Smooth muscle cell of the brain vasculature (primary cell): ENCODE results near the gene GABRD.

ENCODE experiments used
- DNase-seq: peaks from one replicate; pipeline ENCODE4 v3.0.0-alpha.2; 2012; ENCODE audit warnings: low read depth, low spot score

Gene GABRD

DNA sequence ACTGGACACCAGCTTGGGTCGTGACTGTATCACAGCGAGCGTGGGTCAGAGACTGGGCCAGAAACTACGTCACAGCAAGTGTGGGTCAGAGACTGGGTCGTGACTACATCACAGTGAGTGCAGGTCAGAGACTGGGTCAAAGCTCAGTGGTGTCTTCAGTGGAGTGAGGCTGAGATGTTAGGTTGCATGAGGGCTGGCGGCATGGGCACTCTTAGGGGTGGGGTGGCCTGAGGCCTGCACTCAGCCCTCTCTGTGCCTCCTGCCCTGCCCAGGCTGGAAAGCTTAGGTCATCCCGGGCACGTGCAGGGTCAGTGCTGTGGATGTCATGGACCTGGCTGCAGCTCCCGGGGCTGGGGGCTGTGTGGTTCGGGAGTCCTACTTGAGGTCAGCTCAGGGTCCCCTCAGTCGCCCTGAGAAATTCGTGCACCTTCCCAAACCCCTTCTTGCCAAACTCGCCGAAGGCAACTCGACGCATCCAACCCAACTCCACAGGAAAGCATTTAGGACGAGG is 34.5 kb upstream of the GABRD start:
- no peak for DNase-seq

GRCh38 chr1:1985375-1986050 is 33.6 kb upstream of the GABRD start:
- no peak for DNase-seq

DNA sequence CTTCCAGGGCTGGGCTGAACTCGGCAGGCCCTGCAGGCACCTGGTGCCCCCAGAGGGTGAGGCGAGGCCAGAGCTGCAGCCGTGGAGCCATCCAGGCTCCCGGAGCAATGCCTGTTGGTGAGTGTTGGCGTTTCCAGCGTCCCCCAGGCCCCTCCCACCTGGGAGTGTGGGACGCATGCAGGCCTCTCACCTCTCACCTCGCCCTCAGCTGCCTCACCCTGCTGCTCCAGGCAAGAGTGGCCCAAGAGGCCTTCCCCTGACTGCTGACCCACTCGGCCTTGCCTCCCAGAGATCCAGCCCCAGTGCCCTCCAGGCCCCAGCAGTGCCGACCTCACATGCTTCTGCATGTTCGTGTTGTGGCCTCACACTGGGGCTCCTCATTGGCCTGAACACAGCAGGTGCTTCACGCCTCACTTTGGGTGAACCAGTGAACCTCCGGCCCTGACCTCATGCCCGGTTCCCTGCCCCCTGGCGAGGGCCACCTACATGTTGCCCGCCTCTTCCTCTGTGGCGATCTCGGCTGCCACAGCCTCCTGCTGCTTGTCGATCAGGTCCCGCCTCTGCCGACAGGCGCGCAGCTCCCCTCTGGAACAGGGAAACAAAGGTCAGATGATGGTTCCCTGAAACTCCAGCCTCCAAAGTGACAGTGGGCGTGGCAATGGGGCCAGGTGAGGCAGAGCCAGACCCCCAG is 32.5 kb upstream of the GABRD start:
- DNase-seq: no peak

- DNase-seq: no peak
Measured at GRCh38 chr1:1987142-1987510, 32.0 kb upstream of the GABRD start.

GRCh38 chr1:1988061-1988945 is 30.8 kb upstream of the GABRD start:
- no peak for DNase-seq

- DNase-seq: no peak
Measured at GRCh38 chr1:1989102-1989542, 30.0 kb upstream of the GABRD start.

- DNase-seq: no peak
Measured at GRCh38 chr1:1989789-1990188, 29.4 kb upstream of the GABRD start.

DNA sequence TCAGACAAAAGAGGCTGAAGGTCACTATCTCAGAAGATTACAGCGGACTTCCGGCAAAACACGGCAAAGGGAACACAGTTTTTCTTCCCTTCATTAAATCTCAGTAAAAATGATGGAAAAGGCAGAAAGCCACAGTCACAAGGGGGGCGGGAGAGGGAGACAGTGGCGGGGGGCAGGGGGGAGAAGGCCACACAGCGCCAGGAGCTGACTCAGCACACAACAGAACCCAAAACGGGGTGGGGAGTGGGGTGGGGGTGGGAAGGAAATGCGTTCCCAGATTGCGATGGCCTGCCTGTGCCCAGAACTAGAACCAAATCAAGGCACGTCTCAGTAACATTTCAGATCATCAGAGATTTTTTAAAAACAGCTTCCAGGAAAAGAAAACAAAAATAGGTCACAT is 28.9 kb upstream of the GABRD start:
- no peak for DNase-seq

DNA sequence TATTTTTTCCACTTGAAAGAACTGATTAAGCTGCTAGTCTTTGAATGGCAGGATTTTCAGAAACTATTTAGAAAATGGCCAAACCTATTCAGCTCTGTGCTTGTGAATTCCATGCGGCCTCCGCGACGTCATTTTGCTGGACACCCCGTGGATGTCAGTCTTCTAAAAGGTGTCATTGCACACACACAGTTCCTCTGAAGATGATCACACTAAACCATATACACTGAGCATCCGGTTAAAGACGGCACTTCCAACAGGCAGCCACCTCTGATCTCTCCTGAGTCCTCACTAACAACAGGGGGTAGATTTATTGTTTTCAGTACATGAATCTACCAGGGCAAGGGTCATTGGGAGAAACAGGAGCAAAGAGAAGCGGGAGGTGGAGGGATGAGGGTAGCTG is 24.6 kb upstream of the GABRD start:
- DNase-seq: no peak

- DNase-seq: no peak
Measured at GRCh38 chr1:1996207-1996651, 22.9 kb upstream of the GABRD start.

DNA sequence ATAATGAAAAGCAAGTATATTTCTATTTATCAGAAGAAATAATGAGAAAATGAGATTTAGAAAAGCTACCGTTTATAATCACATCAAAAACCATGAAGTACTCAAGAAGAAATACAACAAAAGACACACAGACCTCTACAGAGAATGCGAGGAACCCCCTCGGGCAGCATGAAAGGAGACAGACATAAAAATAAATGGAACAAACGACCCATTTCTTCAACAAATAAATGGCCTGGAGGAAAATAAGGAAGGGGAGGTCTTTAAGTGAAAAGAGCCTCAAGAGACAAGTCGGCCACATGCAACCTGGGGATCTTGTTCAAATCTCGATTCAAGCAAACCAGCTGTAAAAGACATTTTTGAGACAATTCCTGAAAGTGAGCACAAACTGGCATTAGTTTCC is 21.6 kb upstream of the GABRD start:
- no peak for DNase-seq

DNA sequence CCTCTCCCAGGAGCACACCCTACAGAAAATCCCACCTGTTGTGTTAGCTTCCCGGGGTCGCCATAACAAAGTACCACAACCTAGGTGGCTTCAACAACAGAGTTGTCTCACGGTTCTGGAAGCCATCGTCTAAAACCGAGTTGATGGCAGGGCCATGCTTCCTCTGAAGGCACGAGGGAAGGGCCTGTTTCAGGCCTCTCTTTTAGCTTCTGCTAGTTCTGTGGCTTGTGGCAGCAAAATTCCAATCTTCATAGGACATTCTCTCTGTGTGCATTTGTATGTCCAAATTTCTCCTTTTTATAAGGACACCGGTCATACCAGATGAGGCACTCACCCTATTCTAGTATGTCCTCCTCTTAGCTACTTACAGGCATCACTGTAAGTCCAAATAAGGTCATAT is 18.7 kb upstream of the GABRD start:
- DNase-seq: no peak

DNA sequence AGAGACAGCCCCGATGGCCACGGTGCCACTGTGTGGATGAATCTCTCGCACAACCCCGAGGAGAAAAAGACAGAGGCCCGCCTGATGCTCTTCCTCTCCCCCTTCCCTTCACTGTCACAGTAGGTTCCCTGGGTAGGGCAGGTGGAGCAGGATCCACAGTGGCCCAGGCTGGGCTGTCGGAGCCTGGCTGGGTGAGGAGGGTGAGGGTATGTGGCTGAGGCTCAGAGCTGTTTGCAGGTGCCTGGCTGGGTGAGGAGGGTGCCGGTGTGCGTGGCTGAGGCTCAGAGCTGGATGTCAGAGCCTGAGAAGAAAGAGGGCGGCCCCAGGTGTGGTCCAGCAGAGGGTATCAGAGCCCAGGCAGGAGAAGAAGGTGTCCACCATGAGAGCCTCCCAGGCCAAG is 18.3 kb upstream of the GABRD start:
- no peak for DNase-seq

GRCh38 chr1:2001773-2002411 is 17.3 kb upstream of the GABRD start:
- no peak for DNase-seq

- DNase-seq: no peak
Measured at GRCh38 chr1:2003541-2004131, 15.5 kb upstream of the GABRD start, which contains the start of gene CFAP74. Gene CFAP74 (minus strand): TSS chr1:2003786. CDS start chr1:1990956, 12,830 bp downstream.

DNA sequence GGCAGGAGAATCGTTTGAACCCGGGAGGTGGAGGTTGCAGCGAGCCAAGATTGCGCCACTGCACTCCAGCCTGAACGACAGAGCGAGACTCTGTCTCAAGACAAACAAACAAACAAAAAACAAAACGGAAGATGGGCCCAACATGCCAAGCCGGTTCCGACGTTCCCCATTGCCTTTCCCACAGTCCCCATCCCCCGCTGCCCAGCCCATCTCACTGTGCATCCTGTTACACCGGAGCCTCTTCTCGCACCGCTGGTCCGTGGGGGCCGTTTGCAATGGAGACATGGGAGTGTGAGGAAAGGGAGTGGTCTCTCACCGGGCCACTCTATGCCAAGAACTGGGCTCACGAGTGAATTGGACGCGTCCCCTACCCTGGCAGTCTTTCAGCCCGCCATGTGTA is 14.3 kb upstream of the GABRD start:
- no peak for DNase-seq

DNA sequence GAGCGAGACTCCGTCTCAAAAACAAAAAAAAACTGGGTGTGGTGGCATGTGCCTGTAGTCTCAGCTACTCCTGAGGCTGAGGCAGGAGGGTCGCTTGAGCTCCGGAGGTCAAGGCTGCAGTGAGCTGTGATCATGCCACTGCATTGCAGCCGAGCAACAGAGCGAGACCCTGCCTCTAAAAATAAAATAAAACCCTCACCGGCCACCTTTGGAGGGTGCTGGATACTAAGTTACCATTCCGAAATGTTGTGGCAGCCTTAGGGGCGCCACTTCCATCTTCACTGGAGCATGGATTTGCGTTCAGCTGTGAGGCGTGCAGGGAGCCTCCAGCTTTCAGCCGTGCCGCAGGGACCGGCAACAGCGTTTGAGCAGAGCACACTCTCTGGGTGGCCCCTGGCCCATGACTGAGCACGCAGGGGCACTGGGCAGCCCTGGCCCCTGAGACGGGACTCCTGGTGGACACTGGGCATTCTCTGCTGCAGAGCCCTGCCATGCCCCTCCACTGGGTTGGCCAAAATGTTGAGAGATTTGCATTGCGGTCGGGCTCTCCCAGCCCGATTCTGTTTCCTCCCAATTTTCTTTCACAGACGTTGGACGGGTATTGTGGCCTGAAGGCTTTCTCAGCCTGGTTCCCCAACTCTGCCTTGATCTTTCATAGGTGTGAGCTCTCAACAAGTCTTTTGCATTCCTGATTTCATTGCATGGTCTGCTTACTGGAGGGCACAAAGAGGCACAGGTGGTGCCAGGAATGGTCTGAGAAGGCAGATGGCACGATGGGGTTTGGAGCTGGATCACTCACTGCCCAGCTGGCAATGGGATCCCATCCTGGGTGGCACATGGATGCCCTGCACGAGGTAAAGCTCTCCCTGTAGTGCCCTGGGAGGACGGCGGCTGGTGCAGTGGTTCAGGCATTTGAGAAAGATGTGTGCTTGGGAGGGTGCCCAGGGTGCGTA is 9.8 kb upstream of the GABRD start:
- DNase-seq: no peak

GRCh38 chr1:2014181-2014580 is 5.0 kb upstream of the GABRD start:
- DNase-seq: no peak

DNA sequence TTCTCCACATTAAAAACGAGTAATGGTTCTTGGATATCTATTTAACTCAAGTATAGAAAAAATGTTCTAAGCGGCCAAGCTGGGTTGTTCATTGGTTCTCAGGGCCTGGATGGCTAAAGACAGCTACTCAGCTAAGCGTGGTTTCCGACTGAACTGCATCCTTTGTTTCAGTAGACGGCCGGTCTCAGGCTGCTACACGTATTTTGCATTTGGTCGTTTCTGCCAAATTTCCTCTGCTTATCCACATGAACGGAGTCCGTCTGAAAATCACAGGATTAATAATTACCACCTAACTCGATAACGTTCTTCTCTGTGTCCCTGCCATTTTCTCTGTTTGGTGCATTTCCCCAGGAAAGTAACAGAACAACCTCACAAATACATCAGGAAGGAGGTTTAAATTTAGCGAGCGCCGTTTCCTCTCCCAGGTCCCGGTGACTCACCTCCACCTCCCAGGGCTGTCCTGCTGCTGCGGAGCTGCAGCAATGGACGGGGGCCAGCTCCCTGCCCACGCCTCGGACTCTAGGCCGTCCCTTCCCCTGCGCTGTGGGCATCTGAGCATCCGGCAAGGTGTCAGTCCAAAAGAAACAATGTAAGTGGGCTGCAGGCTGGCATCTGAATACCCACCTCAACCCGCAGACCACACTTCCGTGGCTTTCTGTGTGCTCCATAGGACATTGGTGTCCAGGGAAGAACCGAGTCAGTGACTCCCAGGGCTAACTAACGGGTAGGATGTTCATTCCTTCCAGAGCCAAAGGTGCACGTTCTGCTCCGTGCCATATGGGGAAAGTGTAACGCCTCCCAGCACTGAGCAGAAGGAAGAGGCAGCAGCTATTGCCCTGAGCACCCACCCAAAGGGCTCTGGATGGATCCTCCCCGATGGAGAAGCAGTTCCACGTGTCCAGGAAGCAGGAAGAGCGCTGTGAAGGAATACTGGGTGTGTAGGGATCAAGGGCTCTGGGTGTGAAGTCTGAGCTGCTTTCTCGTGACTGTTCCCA is 4.1 kb upstream of the GABRD start:
- DNase-seq: no peak
